H1 (cell line): Measurements from ENCODE around the gene TCF4. TPM values are rescaled to one million over a fixed set of nuclear protein-coding genes. Genes with fewer than 3 reads are reported as not detected.

Experiments
- CTCF ChIA-PET: fragments of 300-600 bp; sonication (Branson Sonifier 250); formaldehyde crosslinking; loops from one replicate; lab custom pipeline; 2021; ENCODE audit not compliant: partially characterized antibody; lab: Charles Lee
- POLR2A ChIA-PET: fragments of 300-600 bp; sonication (Branson Sonifier 250); formaldehyde crosslinking; loops from one replicate; lab custom pipeline; 2021; ENCODE audit warnings: inconsistent platforms; ENCODE audit not compliant: partially characterized antibody; lab: Charles Lee
- DNase-seq, 2 experiments: peaks; one replicate each; pipeline versions ENCODE4 v3.0.0 to v3.0.0-alpha.2; 2010 to 2022; ENCODE audit warnings: low spot score in 2 of 2, low read depth in 1 of 2, mixed read lengths in 1 of 2
- FAIRE-seq: peaks from 2 replicates; lab custom pipeline; 2011; peaks lifted over from hg19 to GRCh38; lab: Jason Lieb, UNC
- H2AFZ ChIP-seq: 2 replicates; pipeline ENCODE4 v1.8.1; 2012; ENCODE audit warnings: low read length, inconsistent platforms
- H2AK5ac ChIP-seq: 2 replicates; pipeline ENCODE4 v1.6.1; 2013; ENCODE audit warnings: low read depth, low read length
- H2BK120ac ChIP-seq: replicated peaks from 2 replicates; pipeline ENCODE3; 2013; ENCODE audit warnings: low read depth, low read length, inconsistent platforms
- H2BK12ac ChIP-seq: 2 replicates; pipeline ENCODE4 v1.6.1; 2013; ENCODE audit warnings: low read depth, low read length
- H2BK15ac ChIP-seq: 2 replicates; pipeline ENCODE4 v1.6.1; 2013; ENCODE audit warnings: low read length
- H2BK20ac ChIP-seq: 2 replicates; pipeline ENCODE4 v1.6.1; 2013; ENCODE audit warnings: low read length
- H2BK5ac ChIP-seq: 2 replicates; pipeline ENCODE4 v1.6.1; 2013; ENCODE audit warnings: low read depth, low read length
- H3K14ac ChIP-seq: 2 replicates; pipeline ENCODE4 v1.6.1; 2013; ENCODE audit warnings: inconsistent platforms; ENCODE audit not compliant: insufficient read length
- H3K18ac ChIP-seq: 2 replicates; pipeline ENCODE4 v1.6.1; 2013; ENCODE audit warnings: low read length; ENCODE audit errors: extremely low read depth
- H3K23ac ChIP-seq: 2 replicates; pipeline ENCODE4 v1.6.1; 2013; ENCODE audit warnings: inconsistent platforms; ENCODE audit not compliant: insufficient read length
- H3K23me2 ChIP-seq: 2 replicates; pipeline ENCODE4 v1.6.1; 2013; ENCODE audit warnings: low read depth, low read length
- H3K27ac ChIP-seq: 2 replicates; pipeline ENCODE4 v1.6.1; 2011; ENCODE audit warnings: low read depth, low read length, inconsistent platforms
- H3K27me3 ChIP-seq, 4 experiments: replicated peaks in 1 of 4; 1 replicate in 1 of 4; 2 replicates in 3 of 4; pipeline versions ENCODE4 v1.6.1 to v1.8.1; 2011 to 2013; ENCODE audit warnings: low read length in 3 of 4, mild to moderate bottlenecking in 3 of 4, inconsistent platforms in 2 of 4, mixed read lengths in 2 of 4, moderate library complexity in 1 of 4; ENCODE audit not compliant: control insufficient read depth in 3 of 4, insufficient read depth in 3 of 4; ENCODE audit errors: extremely low read depth in 1 of 4
- H3K36me3 ChIP-seq, 4 experiments: 2 replicates each; pipeline versions ENCODE4 v1.6.1 to v1.8.1; 2011 to 2013; ENCODE audit warnings: mild to moderate bottlenecking in 4 of 4, low read length in 3 of 4, moderate library complexity in 2 of 4, control low read depth in 1 of 4, inconsistent platforms in 1 of 4; ENCODE audit not compliant: insufficient read depth in 4 of 4, control insufficient read depth in 2 of 4
- H3K4ac ChIP-seq: replicated peaks from 2 replicates; pipeline ENCODE3; 2013; ENCODE audit warnings: low read length, low read depth, mixed read lengths, inconsistent platforms; ENCODE audit not compliant: insufficient read length
- H3K4me1 ChIP-seq, 4 experiments: replicated peaks in 1 of 4; 1 replicate in 1 of 4; 2 replicates in 3 of 4; pipeline versions ENCODE4 v1.6.1 to v1.8.1; 2011 to 2013; ENCODE audit warnings: low read length in 3 of 4, inconsistent platforms in 2 of 4, mixed read lengths in 1 of 4; ENCODE audit not compliant: insufficient read depth in 4 of 4, control insufficient read depth in 3 of 4
- H3K4me2 ChIP-seq, 2 experiments: 2 replicates each; pipeline versions ENCODE4 v1.6.1 to v1.8.1; 2011 to 2013; ENCODE audit warnings: low read depth in 2 of 2, low read length in 2 of 2, control low read depth in 1 of 2, inconsistent platforms in 1 of 2, mild to moderate bottlenecking in 1 of 2; ENCODE audit not compliant: insufficient read depth in 1 of 2
- H3K4me3 ChIP-seq, 4 experiments: fragments of 200-600, 300-600 bp in 1 of 4; sonication (generic), shearing (Covaris generic), sonication (Bioruptor Twin) in 1 of 4; 2 replicates each; pipeline versions ENCODE4 v1.5.1 to v1.8.1; 2011 to 2016; ENCODE audit warnings: low read length in 4 of 4, low read depth in 3 of 4, control low read depth in 2 of 4, inconsistent platforms in 2 of 4, mild to moderate bottlenecking in 2 of 4, mixed read lengths in 1 of 4, moderate library complexity in 1 of 4; ENCODE audit not compliant: insufficient read depth in 2 of 4; ENCODE audit errors: extremely low read depth in 1 of 4
- H3K56ac ChIP-seq: replicated peaks from 2 replicates; pipeline ENCODE3; 2013; ENCODE audit warnings: low read depth, mild to moderate bottlenecking, mixed read lengths, low read length, inconsistent platforms; ENCODE audit not compliant: insufficient read length
- H3K79me1 ChIP-seq: 2 replicates; pipeline ENCODE4 v1.6.1; 2013; ENCODE audit warnings: low read depth, low read length, control low read depth
- H3K79me2 ChIP-seq, 2 experiments: 2 replicates each; pipeline versions ENCODE4 v1.6.1 to v1.8.1; 2012 to 2013; ENCODE audit warnings: low read length in 2 of 2, mild to moderate bottlenecking in 2 of 2, inconsistent platforms in 1 of 2; ENCODE audit not compliant: insufficient read depth in 2 of 2, control insufficient read depth in 1 of 2
- H3K9ac ChIP-seq, 4 experiments: replicated peaks in 1 of 4; 1 replicate in 1 of 4; 2 replicates in 3 of 4; pipeline versions ENCODE4 v1.6.1 to v1.8.1; 2011 to 2013; ENCODE audit warnings: low read depth in 3 of 4, low read length in 3 of 4, control low read depth in 2 of 4, mild to moderate bottlenecking in 2 of 4, moderate library complexity in 2 of 4, inconsistent platforms in 1 of 4; ENCODE audit errors: extremely low read depth in 1 of 4
- H3K9me3 ChIP-seq, 2 experiments: 2 replicates each; pipeline versions ENCODE4 v1.6.1 to v1.8.1; 2012 to 2013; ENCODE audit warnings: mild to moderate bottlenecking in 2 of 2, moderate library complexity in 2 of 2, control low read depth in 1 of 2, inconsistent platforms in 1 of 2, low read depth in 1 of 2, low read length in 1 of 2, mixed read lengths in 1 of 2; ENCODE audit not compliant: insufficient read depth in 2 of 2
- H4K20me1 ChIP-seq, 2 experiments: replicated peaks in 1 of 2; 2 replicates each; pipeline versions ENCODE3 to v1.8.1; 2011 to 2013; ENCODE audit warnings: inconsistent platforms in 2 of 2, low read length in 2 of 2, mild to moderate bottlenecking in 1 of 2; ENCODE audit not compliant: insufficient read depth in 2 of 2, control insufficient read depth in 1 of 2
- H4K5ac ChIP-seq: 2 replicates; pipeline ENCODE4 v1.6.1; 2013; ENCODE audit warnings: low read length, low read depth, mixed read lengths, inconsistent platforms; ENCODE audit not compliant: insufficient read length
- H4K8ac ChIP-seq: 2 replicates; pipeline ENCODE4 v1.8.0; 2013; ENCODE audit warnings: mild to moderate bottlenecking, moderate library complexity, low read length, inconsistent platforms; ENCODE audit not compliant: insufficient read depth; ENCODE audit errors: extremely low read depth
- H4K91ac ChIP-seq: replicated peaks from 2 replicates; pipeline ENCODE3; 2013; ENCODE audit warnings: low read length, mixed read lengths, inconsistent platforms; ENCODE audit not compliant: insufficient read length
- KDM4A ChIP-seq: IDR thresholded peaks from one replicate; pipeline ENCODE4 v1.7.1; 2012; ENCODE audit warnings: low read depth, mild to moderate bottlenecking, moderate library complexity, low read length, inconsistent platforms; ENCODE audit not compliant: severe bottlenecking
- NRF1 ChIP-seq: IDR thresholded peaks from 2 replicates; pipeline ENCODE4 v1.6.1; 2011; ENCODE audit warnings: mild to moderate bottlenecking, low read depth, low read length, improper control_type of control experiment
- TEAD4 ChIP-seq: IDR thresholded peaks from 2 replicates; pipeline ENCODE4 v1.6.1; 2012; ENCODE audit warnings: low read depth, low read length, inconsistent platforms, mixed read lengths
- WGBS, 2 experiments: shearing (Covaris generic) in 1 of 2; methylation state at CpG; one replicate each; pipeline versions ENCODE4 v1.1.6 to v1.1.7; 2013 to 2015; ENCODE audit warnings: low lambda C conversion rate in 2 of 2, mixed read lengths in 2 of 2, inconsistent platforms in 1 of 2, low coverage in 1 of 2, missing lambda C conversion rate in 1 of 2; ENCODE audit not compliant: insufficient replicate concordance in 2 of 2, insufficient coverage in 1 of 2, insufficient read length in 1 of 2; ENCODE audit errors: extremely low coverage in 1 of 2, missing lambda C conversion rate in 1 of 2; 5-methylcytosine and 5-hydroxymethylcytosine counted together
- polyA plus RNA-seq, 7 experiments: library from polyadenylated mRNA; depleted of rRNA in 3 of 7; stranded (reverse) in 5 of 7; unstranded in 2 of 7; fragments of >200 nt in 5 of 7; fragments of 200-250 nt in 2 of 7; gene quantifications; 1 replicate in 5 of 7; 2 replicates in 1 of 7; 4 replicates in 1 of 7; pipeline versions ENCODE4 v1.2.1 to v1.2.3, GENCODE V29; 2011 to 2013; ENCODE audit warnings: missing spikeins in 2 of 7, mixed read lengths in 2 of 7
- total RNA-seq: library from RNA; stranded (reverse); fragmentation: NEBNext Ultra II Directional; extraction: Animal tissue kit (Norgen Biotek cat#: 25700); gene quantifications from 2 replicates; pipeline ENCODE4 v1.2.1, GENCODE V29; 2021

The TCF4 gene
- total and polyA plus RNA-seq, 2 of the 8 experiments (the other 6 are each of a cell fraction or from before 2014, with no cell fraction given): 59.3 to 118 TPM

- Histone ChIP-seq H3K4ac (no peak overlapping the region), H4K5ac (no peak overlapping the region), H3K79me2 (peaks cover 0 to 96% of the 10 kb centered on the region in 2 experiments; a peak in 2 of 4 replicates), H3K27me3 (no peaks in the 10 kb centered on the region), H3K4me3 (no peak overlapping the region), H3K4me1 (peaks cover 0 to 5% (median 2%) of the 10 kb centered on the region in 4 experiments; a peak in 2 of 7 replicates), H3K9ac (no peak overlapping the region), H3K9me3 (no peaks in the 10 kb centered on the region), H3K79me1 (peaks cover 3% of the 10 kb centered on the region; the same call in 1 of the 2 replicates), H3K14ac (no peak overlapping the region), H2BK5ac (no peak overlapping the region), H4K91ac (no peak overlapping the region), H3K36me3 (no peaks in the 10 kb centered on the region), H4K8ac (no peak overlapping the region), H3K27ac (no peak overlapping the region), H2BK20ac (no peak overlapping the region), H2AK5ac (no peak overlapping the region), H3K4me2 (no peak overlapping the region), H4K20me1 (peaks cover 0 to 4% of the 10 kb centered on the region in 2 experiments), H2BK15ac (no peak overlapping the region), H3K56ac (no peak overlapping the region), H3K23ac (no peak overlapping the region), H2AFZ (no peak overlapping the region), H2BK12ac (no peak overlapping the region), H2BK120ac (no peak overlapping the region), H3K23me2 (no peaks in the 10 kb centered on the region), H3K18ac (no peak overlapping the region)
- no peak for DNase-seq
- no peak for TF ChIP-seq NRF1
- no peak for TF ChIP-seq TEAD4
- no peak for TF ChIP-seq KDM4A
- WGBS, 2 experiments: 86% methylated on average over 2 of the region's 2 CpGs; no CpG with 5 or more reads in 1 of the 2 experiments
- ChIA-PET POLR2A (no interaction called here), CTCF (interaction anchor here (0.9 kb wide), 1 partner anchor 126 kb away, joined by 3 read pairs; no protein-coding TSS in a partner anchor)
- FAIRE-seq: no peak
Measured at GRCh38 chr18:55541571-55541970, 46.4 kb downstream of the TCF4 start.
